ENCODE results near the gene PEDS1. TPM values are rescaled to one million over a fixed set of nuclear protein-coding genes. Genes with fewer than 3 reads are reported as not detected.

PEDS1 gene
- total and polyA plus RNA-seq, 2 of the 13 experiments (the other 11 are each of a cell fraction or from before 2014, with no cell fraction given), result 30.5 to 93.9 TPM

DNA sequence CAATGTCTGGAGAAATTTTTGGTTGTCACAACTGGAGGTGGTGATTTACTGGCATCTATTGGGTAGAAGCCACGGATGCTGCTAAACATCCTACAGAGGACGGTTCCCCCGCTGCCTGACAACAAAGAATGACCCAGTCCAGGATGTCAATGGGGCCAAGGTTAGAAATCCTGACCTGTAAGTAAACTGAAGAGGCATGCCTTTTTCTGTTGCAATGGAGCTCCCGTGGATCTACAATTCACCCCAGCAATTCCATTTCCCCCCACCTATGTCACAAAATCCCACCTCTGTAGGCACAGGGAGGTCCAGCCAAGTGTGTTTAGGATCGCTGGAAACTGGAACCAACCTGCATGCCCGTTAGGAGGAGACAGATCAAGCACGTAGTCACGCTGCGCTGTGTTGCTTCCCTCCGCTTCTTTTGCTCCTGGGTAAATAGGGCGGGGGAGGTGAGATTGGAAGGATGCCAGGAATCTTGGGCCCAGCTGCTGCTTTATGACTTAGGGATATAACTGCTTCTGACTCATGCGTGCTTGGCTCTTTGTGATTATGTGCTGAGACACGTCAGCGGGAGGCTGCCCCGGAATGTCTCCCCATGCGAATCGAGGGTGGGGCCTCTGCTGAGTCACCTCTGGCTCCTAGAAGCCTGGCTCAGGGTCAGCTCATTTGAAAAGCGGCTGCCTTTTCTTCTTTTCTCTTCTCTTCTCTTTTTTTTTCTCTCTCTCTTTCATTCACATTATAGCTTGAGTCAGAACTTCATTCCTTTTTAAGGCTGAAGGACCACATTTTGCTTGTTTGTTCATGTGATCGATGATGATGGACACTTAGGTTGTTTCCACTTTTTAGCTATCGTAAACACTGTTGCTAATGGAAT is 12.4 kb upstream of the PEDS1 start (continued):
- TF ChIP-seq, protein P1, sequence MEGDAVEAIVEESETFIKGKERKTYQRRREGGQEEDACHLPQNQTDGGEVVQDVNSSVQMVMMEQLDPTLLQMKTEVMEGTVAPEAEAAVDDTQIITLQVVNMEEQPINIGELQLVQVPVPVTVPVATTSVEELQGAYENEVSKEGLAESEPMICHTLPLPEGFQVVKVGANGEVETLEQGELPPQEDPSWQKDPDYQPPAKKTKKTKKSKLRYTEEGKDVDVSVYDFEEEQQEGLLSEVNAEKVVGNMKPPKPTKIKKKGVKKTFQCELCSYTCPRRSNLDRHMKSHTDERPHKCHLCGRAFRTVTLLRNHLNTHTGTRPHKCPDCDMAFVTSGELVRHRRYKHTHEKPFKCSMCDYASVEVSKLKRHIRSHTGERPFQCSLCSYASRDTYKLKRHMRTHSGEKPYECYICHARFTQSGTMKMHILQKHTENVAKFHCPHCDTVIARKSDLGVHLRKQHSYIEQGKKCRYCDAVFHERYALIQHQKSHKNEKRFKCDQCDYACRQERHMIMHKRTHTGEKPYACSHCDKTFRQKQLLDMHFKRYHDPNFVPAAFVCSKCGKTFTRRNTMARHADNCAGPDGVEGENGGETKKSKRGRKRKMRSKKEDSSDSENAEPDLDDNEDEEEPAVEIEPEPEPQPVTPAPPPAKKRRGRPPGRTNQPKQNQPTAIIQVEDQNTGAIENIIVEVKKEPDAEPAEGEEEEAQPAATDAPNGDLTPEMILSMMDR (CRISPR knock-in tag; IDR thresholded peaks at IDR 0.05), result peak; percentile 39; the same call in 1 of the 2 replicates
- TF ChIP-seq RBAK (CRISPR knock-in tag; IDR thresholded peaks at IDR 0.05), result peak; percentile 56; the same call in 1 of the 2 replicates
- peak; percentile 98 for TF ChIP-seq ZMYM3 (CRISPR knock-in tag; IDR thresholded peaks at IDR 0.05)
- TF ChIP-seq ZNF644 (CRISPR knock-in tag; IDR thresholded peaks at IDR 0.05; ENCODE audit: low read depth), result no peak; the same call in none of the 2 replicates
- peak; percentile 42; the same call in 1 of the 2 replicates for TF ChIP-seq LCORL (IDR thresholded peaks at IDR 0.05)
- TF ChIP-seq LCORL (CRISPR knock-in tag; IDR thresholded peaks at IDR 0.05), result peak; percentile 97
- TF ChIP-seq ZNF367 (CRISPR knock-in tag; IDR thresholded peaks at IDR 0.05; ENCODE audit: borderline replicate concordance), result 0 out of 2 replicates have a peak, but pooled peaks have one; percentile 21
- TF ChIP-seq ARHGAP35 (CRISPR knock-in tag; IDR thresholded peaks at IDR 0.05; ENCODE audit: borderline replicate concordance), result peak; percentile 91; the same call in 1 of the 2 replicates
- no peak for TF ChIP-seq PHB2 (IDR thresholded peaks at IDR 0.05; ENCODE audit: partially characterized antibody)
- peak; percentile 30; the same call in 1 of the 2 replicates for TF ChIP-seq ZNF7 (CRISPR knock-in tag; IDR thresholded peaks at IDR 0.05)
- peak; percentile 93 for TF ChIP-seq MAX (IDR thresholded peaks at IDR 0.05)
- peak; percentile 44 for TF ChIP-seq SRSF1 (optimal IDR thresholded peaks at IDR 0.05; ENCODE audit: low read depth, low read length)
- TF ChIP-seq SP1 (IDR thresholded peaks at IDR 0.05), result no peak
- TF ChIP-seq SP1 (CRISPR knock-in tag; IDR thresholded peaks at IDR 0.05), result peak; percentile 60; the same call in 1 of the 2 replicates
- TF ChIP-seq ZFYVE20 (CRISPR knock-in tag; IDR thresholded peaks at IDR 0.05; ENCODE audit: borderline replicate concordance, low read depth), result no peak
- TF ChIP-seq TOPORS (CRISPR knock-in tag; IDR thresholded peaks at IDR 0.05), result no peak
- peak; percentile 95 for TF ChIP-seq FOSL1 (CRISPR knock-in tag; IDR thresholded peaks at IDR 0.05; ENCODE audit: borderline replicate concordance)
- TF ChIP-seq MXD4 (CRISPR knock-in tag; IDR thresholded peaks at IDR 0.05), result peak; percentile 97
- TF ChIP-seq ASH2L (IDR thresholded peaks at IDR 0.05; ENCODE audit: insufficient read length, low read depth, low read length), result peak; percentile 100
- TF ChIP-seq NFYC (CRISPR knock-in tag; IDR thresholded peaks at IDR 0.05), result no peak; the same call in 1 of the 2 replicates
- TF ChIP-seq EEA1 (CRISPR knock-in tag; IDR thresholded peaks at IDR 0.05; ENCODE audit: borderline replicate concordance), result no peak
- peak; percentile 98 for TF ChIP-seq ZNF781 (CRISPR knock-in tag; IDR thresholded peaks at IDR 0.05; ENCODE audit: borderline replicate concordance, not compliant biosample characterization)
- TF ChIP-seq, protein P2, sequence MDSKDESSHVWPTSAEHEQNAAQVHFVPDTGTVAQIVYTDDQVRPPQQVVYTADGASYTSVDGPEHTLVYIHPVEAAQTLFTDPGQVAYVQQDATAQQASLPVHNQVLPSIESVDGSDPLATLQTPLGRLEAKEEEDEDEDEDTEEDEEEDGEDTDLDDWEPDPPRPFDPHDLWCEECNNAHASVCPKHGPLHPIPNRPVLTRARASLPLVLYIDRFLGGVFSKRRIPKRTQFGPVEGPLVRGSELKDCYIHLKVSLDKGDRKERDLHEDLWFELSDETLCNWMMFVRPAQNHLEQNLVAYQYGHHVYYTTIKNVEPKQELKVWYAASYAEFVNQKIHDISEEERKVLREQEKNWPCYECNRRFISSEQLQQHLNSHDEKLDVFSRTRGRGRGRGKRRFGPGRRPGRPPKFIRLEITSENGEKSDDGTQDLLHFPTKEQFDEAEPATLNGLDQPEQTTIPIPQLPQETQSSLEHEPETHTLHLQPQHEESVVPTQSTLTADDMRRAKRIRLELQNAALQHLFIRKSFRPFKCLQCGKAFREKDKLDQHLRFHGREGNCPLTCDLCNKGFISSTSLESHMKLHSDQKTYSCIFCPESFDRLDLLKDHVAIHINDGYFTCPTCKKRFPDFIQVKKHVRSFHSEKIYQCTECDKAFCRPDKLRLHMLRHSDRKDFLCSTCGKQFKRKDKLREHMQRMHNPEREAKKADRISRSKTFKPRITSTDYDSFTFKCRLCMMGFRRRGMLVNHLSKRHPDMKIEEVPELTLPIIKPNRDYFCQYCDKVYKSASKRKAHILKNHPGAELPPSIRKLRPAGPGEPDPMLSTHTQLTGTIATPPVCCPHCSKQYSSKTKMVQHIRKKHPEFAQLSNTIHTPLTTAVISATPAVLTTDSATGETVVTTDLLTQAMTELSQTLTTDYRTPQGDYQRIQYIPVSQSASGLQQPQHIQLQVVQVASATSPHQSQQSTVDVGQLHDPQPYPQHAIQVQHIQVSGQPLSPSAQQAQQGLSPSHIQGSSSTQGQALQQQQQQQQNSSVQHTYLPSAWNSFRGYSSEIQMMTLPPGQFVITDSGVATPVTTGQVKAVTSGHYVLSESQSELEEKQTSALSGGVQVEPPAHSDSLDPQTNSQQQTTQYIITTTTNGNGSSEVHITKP (CRISPR knock-in tag; IDR thresholded peaks at IDR 0.05; ENCODE audit: low read depth), result peak; percentile 84
- no peak for TF ChIP-seq ZNF282 (IDR thresholded peaks at IDR 0.05; ENCODE audit: partially characterized antibody)
- TF ChIP-seq PTBP1 (IDR thresholded peaks at IDR 0.05; ENCODE audit: low read depth, low read length, poor library complexity, severe bottlenecking), result no peak

Measured in HepG2 (cell line).